Activated T-cell treated with anti-CD3 and anti-CD28 coated beads, Interleukin-2, amount 50 U/mL, for 72 hours (primary cell): ENCODE data around the gene PPM1L. TPM values are rescaled to one million over a fixed set of nuclear protein-coding genes. Genes with fewer than 3 reads are reported as not detected.

Experiments
- ATAC-seq, 2 donors: fragments of 150-1000 bp; cut with Tn5 transposase; replicated peaks in 1 of 2; 2 replicates each; pipeline ENCODE4 v1.10.0; 2021; ENCODE audit warnings: moderate library complexity in 2 of 2, mild to moderate bottlenecking in 1 of 2
- DNase-seq, 2 donors: peaks; one replicate each; pipeline ENCODE4 v3.0.0; 2021 to 2022; ENCODE audit warnings: mixed read lengths in 1 of 2
- H3K27ac Mint-ChIP-seq: one replicate; pipeline ENCODE4 v1.8.0; 2022; ENCODE audit warnings: mild to moderate bottlenecking, moderate library complexity, mixed read lengths
- H3K27me3 Mint-ChIP-seq: one replicate; pipeline ENCODE4 v1.8.0; 2022; ENCODE audit warnings: low read depth, mixed read lengths
- H3K36me3 Mint-ChIP-seq, 2 donors: one replicate each; pipeline ENCODE4 v1.8.0; 2022; ENCODE audit warnings: mixed read lengths in 2 of 2, mild to moderate bottlenecking in 1 of 2; ENCODE audit not compliant: insufficient read depth in 2 of 2
- H3K4me1 Mint-ChIP-seq: one replicate; pipeline ENCODE4 v1.8.0; 2022; ENCODE audit warnings: low read depth, mixed read lengths
- H3K4me3 Mint-ChIP-seq, 2 donors: one replicate each; pipeline ENCODE4 v1.8.0; 2022; ENCODE audit warnings: mild to moderate bottlenecking in 2 of 2, mixed read lengths in 2 of 2, moderate library complexity in 2 of 2
- H3K9me3 Mint-ChIP-seq, 2 donors: one replicate each; pipeline ENCODE4 v1.8.0; 2022; ENCODE audit warnings: mixed read lengths in 2 of 2
- total RNA-seq, 2 donors: library from RNA; stranded (reverse); gene quantifications; one replicate each; pipeline ENCODE4 v1.2.3, GENCODE V29; 2022

PPM1L gene
- total RNA-seq, 2 donors from 2014 or later, result 6.4 to 7.8 TPM

DNA sequence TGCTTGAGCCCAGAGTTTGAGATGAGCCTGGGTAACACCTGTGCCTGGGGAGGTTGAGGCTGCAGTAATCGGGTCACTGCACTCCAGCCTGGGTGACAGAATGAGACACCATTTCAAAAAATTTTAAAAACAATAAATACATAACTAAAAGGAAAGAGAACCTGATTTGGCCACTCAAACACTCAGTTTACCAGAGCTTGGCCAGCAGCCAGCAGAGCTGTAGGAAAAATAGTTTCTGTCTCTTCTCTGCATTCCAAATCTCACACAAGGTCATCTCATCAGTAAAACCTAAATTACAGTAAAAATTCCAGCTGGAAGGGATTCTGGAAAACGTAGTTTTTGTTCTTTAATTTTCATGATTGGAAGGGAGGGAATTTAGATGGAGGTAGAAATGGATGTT is 7.8 kb upstream of the PPM1L start:
- Mint-ChIP-seq H3K9me3 (no peaks in the 10 kb centered on the region), H3K4me3 (no peak overlapping the region), H3K36me3 (no peaks in the 10 kb centered on the region), H3K27me3 (peaks cover 39% of the 10 kb centered on the region), H3K4me1 (peaks cover 4% of the 10 kb centered on the region), H3K27ac (no peak overlapping the region)
- DNase-seq (no peak), ATAC-seq (no peak)

DNA sequence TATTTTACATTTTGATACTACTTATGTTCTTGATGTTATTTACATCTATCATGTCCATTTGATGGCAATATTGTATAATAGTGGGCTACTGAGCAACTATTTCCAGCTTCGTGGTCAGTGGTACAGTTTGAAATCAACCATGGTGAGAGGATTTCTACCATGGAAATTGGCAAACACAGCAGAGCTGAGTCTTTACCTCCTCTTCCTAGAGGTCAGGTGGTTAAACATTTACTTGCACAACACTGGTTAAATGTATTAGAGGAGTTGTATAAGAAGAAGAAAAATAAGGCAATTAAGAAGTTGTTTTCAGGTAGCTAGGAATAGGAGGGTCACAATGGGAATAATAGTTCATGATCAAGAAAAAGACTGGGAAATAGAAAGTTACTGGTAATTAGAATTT is 7.2 kb upstream of the PPM1L start:
- Mint-ChIP-seq H3K27ac (no peak overlapping the region), H3K4me3 (no peak overlapping the region)
- no peak for ATAC-seq

DNA sequence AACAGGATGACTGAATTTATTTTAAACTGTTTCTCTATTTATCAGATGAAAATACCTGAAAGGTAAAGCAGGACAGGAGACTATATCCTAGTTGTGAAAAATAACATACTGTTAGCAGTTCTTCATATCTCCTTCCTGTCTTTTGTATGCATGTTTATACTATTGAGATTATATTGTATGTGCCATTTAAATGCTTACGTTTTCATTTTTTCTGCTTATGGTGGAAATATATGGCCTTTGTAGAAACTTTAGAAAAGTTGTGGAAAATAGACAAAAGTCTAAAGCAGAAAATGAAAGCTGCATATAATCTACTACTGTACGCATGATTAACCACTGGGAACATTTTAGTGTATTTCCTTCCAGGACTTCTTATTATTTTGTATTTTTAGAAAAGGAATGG is 2.1 kb upstream of the PPM1L start:
- peaks cover 28% of the 10 kb centered on the region for H3K4me1 Mint-ChIP-seq
- H3K4me3 Mint-ChIP-seq, result peak overlapping the region; percentile 94 to 97
- no peak for DNase-seq
- no peak for ATAC-seq
- H3K27ac Mint-ChIP-seq, result peak overlapping the region; percentile 54
- peaks cover 0 to 2% of the 10 kb centered on the region in 2 donors for H3K36me3 Mint-ChIP-seq
- peaks cover 17% of the 10 kb centered on the region for H3K27me3 Mint-ChIP-seq
- no peaks in the 10 kb centered on the region for H3K9me3 Mint-ChIP-seq

More for the DNA sequence above, 7.2 kb upstream of the PPM1L start:
- peaks cover 4% of the 10 kb centered on the region for H3K4me1 Mint-ChIP-seq
- H3K27me3 Mint-ChIP-seq, result peaks cover 33% of the 10 kb centered on the region
- H3K36me3 Mint-ChIP-seq, result no peaks in the 10 kb centered on the region
- DNase-seq, result no peak
- no peaks in the 10 kb centered on the region for H3K9me3 Mint-ChIP-seq

DNA sequence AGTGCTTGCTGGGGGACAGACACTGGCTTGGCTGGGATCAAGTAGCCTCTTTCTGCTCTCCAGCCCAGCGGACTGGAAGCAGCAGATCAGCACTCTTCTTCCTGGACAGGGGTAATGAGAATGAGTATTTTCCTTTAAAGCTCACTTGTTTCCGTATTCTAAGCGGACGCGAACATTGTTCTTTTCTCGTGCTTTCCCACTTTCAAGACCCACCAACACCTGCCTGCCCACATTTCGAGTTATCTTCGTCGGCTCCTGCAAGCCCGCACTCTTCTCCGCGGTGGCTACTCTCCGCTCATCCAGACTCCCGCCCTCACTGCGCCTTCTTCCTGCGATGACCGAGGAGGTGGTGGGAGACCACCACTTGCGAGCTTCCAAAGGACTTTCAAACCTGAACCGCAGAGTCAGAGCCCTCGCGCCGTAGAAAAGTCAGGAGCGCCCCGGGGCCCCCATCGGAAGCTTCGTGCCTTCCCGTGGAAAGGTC is 1.6 kb upstream of the PPM1L start:
- H3K9me3 Mint-ChIP-seq, result no peaks in the 10 kb centered on the region

DNA sequence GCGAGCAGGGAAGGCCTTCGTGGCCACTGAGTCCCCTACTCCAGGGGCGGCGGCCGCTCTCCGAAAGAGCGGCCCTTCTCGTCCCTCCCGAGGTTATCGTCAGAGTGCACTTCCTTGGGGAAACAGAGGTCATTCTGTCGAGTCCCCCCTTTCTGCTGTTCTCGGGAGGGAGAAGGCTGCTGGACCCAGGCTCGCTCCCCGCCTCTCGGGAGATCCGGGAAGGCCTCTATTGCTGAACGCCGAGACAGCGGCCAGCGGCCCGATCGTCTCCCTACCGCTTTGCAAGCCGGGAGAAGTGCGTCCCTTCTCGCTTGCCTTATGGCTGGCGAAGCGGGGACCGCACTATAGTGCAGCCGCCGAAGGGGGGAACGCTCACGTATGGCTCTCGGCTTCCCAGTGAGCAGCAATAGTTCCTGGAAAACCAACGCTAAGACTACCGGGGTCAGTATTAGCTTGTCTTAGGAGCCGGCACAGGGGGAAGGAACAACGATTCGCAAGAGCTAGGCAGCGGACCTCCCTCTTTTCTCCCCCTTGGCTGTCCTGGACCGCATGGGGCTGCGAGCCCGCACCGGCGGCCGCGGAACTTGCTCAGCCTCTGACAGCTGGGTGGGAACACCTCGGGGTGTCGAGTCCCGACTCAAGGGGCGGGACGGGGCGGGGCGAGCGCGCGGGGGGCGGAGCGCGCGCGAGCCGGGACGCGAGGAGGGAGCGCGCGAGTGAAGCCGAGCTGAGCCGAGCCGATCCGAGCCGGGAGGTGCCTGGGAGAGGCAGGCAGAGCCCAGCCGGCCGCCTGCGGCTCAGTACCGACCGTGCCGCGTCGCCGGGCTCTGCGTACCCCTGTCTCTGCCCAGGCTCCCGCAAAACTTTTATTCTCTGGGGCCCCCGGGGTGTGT is 930 bp upstream of the PPM1L start:
- H3K9me3 Mint-ChIP-seq, result no peaks in the 10 kb centered on the region

More for the DNA sequence above, 1.6 kb upstream of the PPM1L start:
- Mint-ChIP-seq H3K4me1 (peaks cover 28% of the 10 kb centered on the region), H3K27ac (peak overlapping the region; percentile 93), H3K4me3 (peak overlapping the region; percentile 94 to 97), H3K27me3 (peaks cover 17% of the 10 kb centered on the region), H3K36me3 (peaks cover 0 to 2% of the 10 kb centered on the region in 2 donors)
- ATAC-seq, result no peak
- DNase-seq, result peak in 1 of 2 donors; percentile 17

DNA sequence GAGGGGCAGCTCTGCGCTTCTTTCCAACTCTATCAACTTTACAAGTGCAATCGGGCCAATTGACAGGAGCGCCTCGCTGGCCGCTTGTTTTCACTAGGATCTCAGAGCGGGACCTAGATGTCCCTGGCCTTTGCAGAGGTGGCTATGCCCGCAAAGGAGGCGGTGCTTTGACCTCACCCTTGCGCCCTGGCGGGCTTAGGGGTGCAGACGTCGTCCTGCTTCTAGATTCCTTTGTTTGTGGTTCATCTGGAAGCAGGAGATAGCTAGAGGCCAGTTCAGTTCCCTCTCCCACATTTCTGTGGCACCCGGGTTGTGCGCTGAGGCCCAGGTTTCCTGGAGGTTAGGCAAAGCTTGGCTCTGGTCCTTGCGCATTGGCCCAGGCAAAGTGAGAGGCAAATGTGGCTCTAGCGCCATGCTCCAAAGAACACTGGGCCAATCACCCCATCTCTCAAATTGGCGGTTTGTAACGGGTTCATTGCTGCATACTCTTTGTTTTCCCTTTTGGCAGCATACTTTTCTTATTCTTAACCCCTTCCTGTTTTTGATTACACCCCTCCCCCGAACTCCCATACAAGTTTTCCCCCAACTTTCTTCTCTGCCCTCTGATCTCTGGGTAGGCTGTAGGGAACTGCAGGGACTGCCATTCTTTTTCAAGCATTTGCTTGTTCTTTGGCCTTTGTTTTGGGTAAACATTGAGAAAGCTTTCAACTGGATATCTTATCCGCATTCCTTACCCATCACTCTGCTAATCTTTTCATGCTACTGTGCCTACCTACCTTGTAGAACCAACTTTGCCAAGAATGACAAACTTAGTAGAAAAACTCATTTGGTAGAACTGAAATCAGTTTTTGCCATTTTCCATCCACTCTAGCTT is 1.4 kb downstream of the PPM1L start:
- H3K27me3 Mint-ChIP-seq, result peaks cover 22% of the 10 kb centered on the region
- peaks cover 0 to 2% of the 10 kb centered on the region in 2 donors for H3K36me3 Mint-ChIP-seq
- no peak for ATAC-seq
- peak in 1 of 2 donors; percentile 1 for DNase-seq
- peak overlapping the region; percentile 94 to 97 for H3K4me3 Mint-ChIP-seq
- no peak overlapping the region for H3K27ac Mint-ChIP-seq
- H3K9me3 Mint-ChIP-seq, result peaks cover 0 to 1% of the 10 kb centered on the region in 2 donors
- peaks cover 28% of the 10 kb centered on the region for H3K4me1 Mint-ChIP-seq

More for the DNA sequence above, 930 bp upstream of the PPM1L start:
- Mint-ChIP-seq H3K27me3 (peaks cover 17% of the 10 kb centered on the region), H3K4me3 (peak overlapping the region; percentile 94 to 97), H3K4me1 (peaks cover 28% of the 10 kb centered on the region), H3K36me3 (peaks cover 0 to 2% of the 10 kb centered on the region in 2 donors), H3K27ac (peak overlapping the region; percentile 93)
- peak; percentile 89 to 92 for DNase-seq
- peak; percentile 86 to 88 for ATAC-seq

DNA sequence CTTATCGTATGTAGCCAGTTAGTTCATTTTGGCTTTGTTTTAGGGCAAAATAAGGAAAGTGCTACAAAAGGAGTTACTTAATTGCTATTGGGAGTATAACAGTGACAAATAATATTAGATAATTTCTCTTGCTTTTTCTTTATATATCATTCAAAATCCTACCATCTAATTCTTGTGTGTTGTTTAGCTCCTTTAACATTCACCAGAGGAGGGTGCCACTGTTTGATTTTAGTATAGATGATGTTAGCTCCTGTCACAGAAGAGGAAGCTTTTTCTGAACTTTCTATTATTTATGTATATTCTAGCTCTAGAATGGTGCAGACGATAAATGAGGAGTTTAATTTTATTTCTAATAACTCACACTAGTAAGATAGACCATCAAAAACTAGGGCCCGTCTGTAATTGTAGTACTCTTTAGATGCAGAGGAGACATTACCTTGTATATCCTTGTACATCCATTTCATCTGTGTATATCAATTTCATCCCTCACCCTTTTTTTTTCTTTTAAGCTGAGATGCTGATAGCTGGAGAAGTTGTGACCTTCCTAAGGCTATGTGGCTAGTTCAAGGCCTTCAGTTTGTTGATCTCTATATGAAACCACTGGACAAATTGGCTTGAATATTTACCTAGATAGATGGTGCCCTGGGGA is 3.0 kb downstream of the PPM1L start:
- no peak overlapping the region for H3K4me3 Mint-ChIP-seq
- no peak for ATAC-seq
- DNase-seq, result no peak
- peaks cover 0 to 1% of the 10 kb centered on the region in 2 donors for H3K9me3 Mint-ChIP-seq
- H3K4me1 Mint-ChIP-seq, result peaks cover 26% of the 10 kb centered on the region
- peaks cover 32% of the 10 kb centered on the region for H3K27me3 Mint-ChIP-seq
- no peak overlapping the region for H3K27ac Mint-ChIP-seq
- peaks cover 0 to 2% of the 10 kb centered on the region in 2 donors for H3K36me3 Mint-ChIP-seq

DNA sequence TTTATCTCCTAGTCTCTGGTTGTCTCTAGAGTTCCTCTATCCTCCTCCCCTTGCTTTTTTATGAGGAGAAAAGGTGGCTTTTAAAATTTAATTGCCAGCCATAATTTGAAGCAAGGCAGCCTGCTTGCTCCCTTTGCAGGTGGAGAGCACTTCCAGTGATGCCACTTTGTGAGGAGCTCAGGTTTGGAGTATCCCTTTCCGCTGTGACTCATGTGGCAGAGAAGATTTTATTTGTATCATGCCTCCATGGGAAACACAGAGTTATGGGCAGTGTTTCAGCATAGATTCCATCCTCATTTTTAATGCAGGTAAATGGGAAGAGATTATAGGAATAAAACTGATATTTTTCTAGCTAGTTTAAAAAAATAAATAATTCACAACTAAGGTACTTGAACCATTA is 7.0 kb downstream of the PPM1L start:
- DNase-seq, result no peak
- ATAC-seq, result no peak
- Mint-ChIP-seq H3K27ac (no peak overlapping the region), H3K4me1 (no peaks in the 10 kb centered on the region), H3K4me3 (no peak overlapping the region), H3K36me3 (no peaks in the 10 kb centered on the region), H3K27me3 (peaks cover 19% of the 10 kb centered on the region), H3K9me3 (peaks cover 0 to 1% of the 10 kb centered on the region in 2 donors)

DNA sequence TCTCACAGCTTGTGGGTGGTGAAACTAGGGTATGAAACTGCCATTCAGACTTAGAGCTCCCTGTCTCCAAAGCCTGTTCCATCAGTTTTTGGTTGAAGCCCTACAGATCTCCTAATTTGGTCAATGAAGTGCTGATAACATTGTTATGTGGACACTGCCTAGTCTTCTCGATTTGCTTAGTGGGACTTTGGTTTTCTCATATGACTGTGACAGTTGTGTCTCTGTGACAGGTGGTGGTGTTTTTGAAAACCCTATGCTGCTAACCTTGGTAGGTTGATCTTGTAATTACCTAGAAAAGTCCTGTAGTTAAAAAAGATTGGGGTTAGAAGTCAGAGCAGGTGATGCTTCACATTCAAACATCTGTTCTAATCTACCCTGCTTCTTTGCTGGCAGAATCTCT is 9.2 kb downstream of the PPM1L start:
- H3K36me3 Mint-ChIP-seq, result no peaks in the 10 kb centered on the region

DNA sequence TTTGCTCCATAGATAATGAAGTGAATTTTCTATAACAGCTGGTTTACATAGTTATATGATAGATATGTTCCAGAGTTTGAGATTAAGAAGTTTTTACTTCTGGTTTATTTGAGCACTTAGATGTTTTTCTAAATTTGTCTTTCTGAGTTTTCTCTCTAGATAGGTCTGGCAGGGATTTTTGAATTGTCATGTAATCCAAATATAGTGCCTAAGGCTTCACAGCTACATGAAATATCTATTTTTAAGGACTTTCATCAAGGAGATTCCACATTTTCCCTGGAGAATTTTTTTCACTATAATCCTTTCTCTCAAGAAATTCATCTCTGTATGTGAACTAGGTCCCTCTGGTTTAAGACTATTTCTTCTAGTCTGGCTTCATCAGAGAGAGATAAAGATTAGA is 12.0 kb downstream of the PPM1L start:
- H3K27ac Mint-ChIP-seq, result no peak overlapping the region
- no peaks in the 10 kb centered on the region for H3K4me1 Mint-ChIP-seq
- peaks cover 15% of the 10 kb centered on the region for H3K27me3 Mint-ChIP-seq
- ATAC-seq (no peak), DNase-seq (no peak)
- no peaks in the 10 kb centered on the region for H3K9me3 Mint-ChIP-seq
- no peaks in the 10 kb centered on the region for H3K36me3 Mint-ChIP-seq
- no peak overlapping the region for H3K4me3 Mint-ChIP-seq

More for the DNA sequence above, 9.2 kb downstream of the PPM1L start:
- Mint-ChIP-seq H3K27ac (no peak overlapping the region), H3K9me3 (peaks cover 0 to 1% of the 10 kb centered on the region in 2 donors), H3K27me3 (peaks cover 22% of the 10 kb centered on the region), H3K4me3 (no peak overlapping the region), H3K4me1 (no peaks in the 10 kb centered on the region)
- ATAC-seq (no peak), DNase-seq (no peak)

DNA sequence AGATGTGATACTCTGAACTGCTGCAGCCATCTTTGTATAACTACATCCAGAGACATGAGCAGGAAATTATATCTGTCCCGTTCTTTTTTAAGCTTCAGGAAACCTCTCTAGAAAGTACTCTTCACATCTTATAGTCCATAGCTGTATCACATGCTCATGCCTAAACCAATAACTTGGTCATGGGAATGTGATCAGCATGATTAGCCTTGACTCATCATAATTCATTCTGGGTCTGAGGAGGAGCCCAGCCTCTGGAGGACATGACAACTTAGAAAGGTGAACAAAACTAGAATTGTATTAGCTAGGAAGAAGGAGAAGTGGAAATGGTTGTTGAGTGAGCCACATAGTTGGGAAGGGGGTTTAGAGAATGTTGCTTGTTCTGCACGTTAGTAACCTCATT is 12.9 kb downstream of the PPM1L start:
- Mint-ChIP-seq H3K36me3 (no peaks in the 10 kb centered on the region), H3K4me3 (no peak overlapping the region), H3K27me3 (peaks cover 7% of the 10 kb centered on the region), H3K9me3 (no peaks in the 10 kb centered on the region), H3K4me1 (peaks cover 4% of the 10 kb centered on the region), H3K27ac (no peak overlapping the region)
- ATAC-seq (no peak), DNase-seq (no peak)

DNA sequence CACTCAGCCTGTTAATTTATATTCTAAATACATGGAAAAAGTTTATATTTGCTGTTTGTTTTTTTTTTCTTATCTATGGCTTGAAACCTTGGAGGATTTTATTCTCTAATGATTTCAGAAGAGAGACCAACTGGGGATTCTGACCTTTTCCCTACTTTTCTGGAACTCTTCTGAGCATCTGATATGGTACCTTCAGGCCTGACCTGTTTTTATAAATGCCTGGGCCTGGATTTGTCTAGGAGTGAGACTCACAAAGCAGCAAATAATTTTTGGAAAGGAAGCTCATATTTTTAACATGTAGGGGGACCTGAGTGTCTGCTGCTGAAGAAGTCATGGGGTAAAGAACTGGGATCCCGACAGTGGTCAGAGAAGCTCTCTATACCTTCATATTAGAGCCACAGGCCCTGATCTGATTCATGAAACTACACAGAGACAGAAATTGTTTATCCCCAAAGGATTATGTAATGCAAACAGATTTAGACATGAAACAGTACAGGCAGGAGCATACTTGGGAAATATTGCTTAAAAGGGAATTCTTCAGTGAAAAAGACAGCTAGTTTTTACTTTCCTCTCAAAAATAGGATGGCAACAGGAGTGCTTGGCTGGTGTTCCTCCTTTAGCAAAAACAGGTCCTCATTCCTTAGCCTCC is 15.9 kb downstream of the PPM1L start:
- Mint-ChIP-seq H3K27ac (no peak overlapping the region), H3K4me1 (peaks cover 5% of the 10 kb centered on the region), H3K9me3 (no peaks in the 10 kb centered on the region), H3K36me3 (no peaks in the 10 kb centered on the region), H3K27me3 (peaks cover 7% of the 10 kb centered on the region), H3K4me3 (no peak overlapping the region)
- DNase-seq, result no peak
- no peak for ATAC-seq
